Sciatic nerve (tissue), 2 donors: ENCODE results near the gene C20orf141. TPM values are rescaled to one million over a fixed set of nuclear protein-coding genes. Genes with fewer than 3 reads are reported as not detected.
A peak's percentile ranks its signal among the peaks of the same experiment; 100 is the strongest.
"Not testable (repeated sequence)": the region's sequence is repeated elsewhere in the genome, so short reads cannot be mapped to it uniquely, and the experiment has no call there.

ENCODE experiments used
- ATAC-seq: fragments of 200-7000 bp; cut with Tn5 transposase; one replicate; pipeline ENCODE4 v1.9.1; 2020; ENCODE audit warnings: mild to moderate bottlenecking, moderate library complexity
- DNase-seq: peaks from one replicate; pipeline ENCODE4 v3.0.0-alpha.2; 2020; ENCODE audit warnings: low spot score
- intact Hi-C: fragments of 100-400 bp; cut with DNase I; formaldehyde crosslinking; loops from one replicate; pipeline ENCODE4 v1.14.2; 2022
- total RNA-seq: library from RNA; stranded (reverse); fragmentation: NEBNext Ultra II Directional; extraction: Animal tissue kit (Norgen Biotek cat#: 25700); gene quantifications from one replicate; pipeline ENCODE4 v1.2.1, GENCODE V29; 2021
- donor health status: DM: no; HTN: no; CAD: no.
- donor health status: DM: no; HTN: no; CAD: no.

Gene C20orf141
- total RNA-seq, 1 donor from 2014 or later, result not detected

GRCh38 chr20:2816583-2817340 lies 2.0 kb downstream of the C20orf141 start:
- no peak for ATAC-seq
- DNase-seq, result no peak
- intact Hi-C loops, result no loop called here

DNA sequence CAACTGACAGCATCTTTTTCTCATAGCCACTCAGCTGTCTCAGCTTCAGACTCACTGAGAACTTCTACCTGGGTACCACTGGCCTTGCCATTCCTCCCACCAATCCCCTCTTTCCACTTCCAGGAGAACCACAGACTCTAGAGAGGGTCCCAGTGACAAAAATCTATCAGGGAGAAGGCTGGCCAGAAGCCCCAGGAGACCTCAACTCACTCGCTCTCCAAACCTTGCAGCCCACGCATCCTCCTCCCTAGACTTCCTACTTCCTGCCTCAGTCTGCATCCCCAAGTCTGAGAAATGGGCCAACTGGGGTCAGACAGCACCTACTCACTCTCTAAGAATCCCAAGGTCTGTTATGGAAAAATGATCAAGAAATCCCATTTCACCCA lies 2.5 kb downstream of the C20orf141 start:
- ATAC-seq (no peak), DNase-seq (no peak)
- intact Hi-C loops, result no loop called here

DNA sequence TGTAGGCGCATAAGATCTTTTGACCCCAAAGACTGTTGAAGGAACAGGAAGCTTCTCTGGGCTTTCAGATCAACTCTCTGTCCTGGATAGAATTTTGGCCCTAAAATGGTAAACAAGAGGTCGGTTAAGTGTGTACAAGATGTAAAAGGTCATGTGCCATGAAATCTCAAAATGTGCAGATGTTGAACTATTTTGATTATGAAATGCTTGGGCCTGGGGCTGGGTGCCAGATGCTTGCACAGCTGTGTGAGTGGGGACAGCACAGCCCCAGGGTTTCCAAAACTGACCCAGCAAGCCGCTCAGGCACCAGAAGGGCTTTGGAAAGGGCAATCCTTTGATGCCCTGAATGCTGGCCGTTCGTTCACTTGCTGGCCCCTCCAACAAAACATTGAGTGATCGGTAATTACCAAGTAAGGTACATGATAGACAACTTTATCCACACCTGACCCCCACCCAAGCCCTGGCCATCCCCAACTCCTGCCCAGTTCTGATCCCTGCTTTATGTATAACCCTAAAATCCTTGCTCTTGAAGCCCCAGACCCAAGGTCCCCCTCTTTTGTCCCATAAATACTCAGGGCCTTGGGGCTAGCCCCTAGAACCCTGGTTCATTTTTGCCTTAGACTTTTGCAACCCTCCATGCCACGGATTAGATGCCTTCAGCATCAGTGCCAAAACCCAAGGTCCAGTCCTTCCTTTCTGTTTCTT lies 3.3 kb downstream of the C20orf141 start:
- ATAC-seq, result peak; percentile 70
- intact Hi-C loops, result no loop called here
- DNase-seq, result no peak

GRCh38 chr20:2820084-2820895 lies 5.5 kb downstream of the C20orf141 start:
- intact Hi-C loops, result no loop called here
- no peak for ATAC-seq
- DNase-seq, result no peak

GRCh38 chr20:2820896-2821869 lies 6.4 kb downstream of the C20orf141 start:
- intact Hi-C loops, result no loop called here
- ATAC-seq, result peak; percentile 17
- DNase-seq, result no peak

DNA sequence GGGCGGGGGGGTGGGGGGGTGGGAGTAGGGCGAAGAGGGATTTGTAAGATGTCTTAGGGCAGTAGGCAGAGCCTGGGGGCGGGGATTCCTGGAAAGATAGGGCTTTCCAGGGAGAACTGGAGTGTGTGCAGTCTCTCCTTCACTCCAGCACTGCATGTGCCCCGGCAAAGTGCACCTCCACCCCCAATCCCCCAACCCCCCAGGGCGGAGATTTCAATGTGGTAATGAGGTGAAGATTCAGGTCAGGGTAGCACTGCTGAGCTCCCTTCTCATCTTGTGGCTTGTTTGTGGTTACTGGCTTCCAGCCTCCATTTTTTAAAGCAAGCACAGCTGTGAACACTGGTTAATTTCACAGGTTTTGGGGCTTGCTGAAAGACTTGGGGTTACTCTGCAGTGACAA lies 7.3 kb downstream of the C20orf141 start:
- ATAC-seq (peak; percentile 69), DNase-seq (no peak)
- intact Hi-C loops, result no loop called here

DNA sequence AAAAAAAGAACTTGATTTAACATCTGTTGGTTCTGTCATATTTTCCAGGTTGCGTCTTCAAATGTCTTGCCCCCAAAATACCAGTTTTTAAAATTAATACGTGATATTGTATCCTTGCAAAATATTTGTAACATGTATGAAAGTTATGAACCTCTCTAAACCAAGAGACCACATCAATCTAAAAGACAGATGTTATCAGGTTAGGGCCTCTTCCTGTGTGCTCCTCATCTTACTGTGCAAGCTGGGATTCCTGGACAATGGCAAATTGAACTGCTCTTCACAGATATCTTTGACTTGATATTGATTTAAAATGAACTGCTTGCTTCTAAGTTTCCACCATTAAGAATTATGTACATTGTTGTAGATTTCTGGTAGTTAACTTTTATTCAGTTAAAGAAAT lies 11.0 kb downstream of the C20orf141 start:
- DNase-seq, result no peak
- intact Hi-C loops, result no loop called here
- ATAC-seq, result no peak

DNA sequence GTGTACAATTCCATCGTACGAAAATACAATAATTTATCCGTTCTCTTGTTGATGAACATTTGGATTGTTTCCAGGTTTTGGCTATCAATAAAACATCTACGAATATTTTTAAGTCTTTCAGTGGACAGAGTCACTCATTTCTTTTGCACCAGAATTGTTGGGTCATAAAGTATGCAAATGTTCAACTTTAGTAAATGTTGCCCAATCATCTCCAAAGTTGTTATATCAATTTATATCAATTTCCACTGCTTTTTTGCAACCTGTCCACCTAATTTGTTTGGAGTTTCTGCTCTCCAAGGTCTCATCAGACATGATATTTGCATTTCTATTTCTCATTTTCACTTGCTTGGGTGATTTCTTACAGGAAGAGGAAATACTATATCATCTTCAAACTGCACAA lies 11.9 kb downstream of the C20orf141 start:
- DNase-seq (no peak), ATAC-seq (no peak)
- intact Hi-C loops, result no loop called here

- intact Hi-C loops, result no loop called here
- ATAC-seq (no peak), DNase-seq (no peak)
Measured at GRCh38 chr20:2829376-2829775, 14.6 kb downstream of the C20orf141 start.

GRCh38 chr20:2831206-2831605 lies 16.4 kb downstream of the C20orf141 start:
- intact Hi-C loops, DNase-seq, ATAC-seq: not testable (repeated sequence)

- ATAC-seq (no peak), DNase-seq (no peak)
- intact Hi-C loops, result no loop called here
Measured at GRCh38 chr20:2833761-2834160, 19.0 kb downstream of the C20orf141 start.

GRCh38 chr20:2834401-2835110 lies 19.8 kb downstream of the C20orf141 start:
- ATAC-seq (no peak), DNase-seq (no peak)
- intact Hi-C loops, result no loop called here

GRCh38 chr20:2835331-2835796 lies 20.6 kb downstream of the C20orf141 start:
- DNase-seq, result no peak
- ATAC-seq, result no peak
- intact Hi-C loops, result no loop called here

DNA sequence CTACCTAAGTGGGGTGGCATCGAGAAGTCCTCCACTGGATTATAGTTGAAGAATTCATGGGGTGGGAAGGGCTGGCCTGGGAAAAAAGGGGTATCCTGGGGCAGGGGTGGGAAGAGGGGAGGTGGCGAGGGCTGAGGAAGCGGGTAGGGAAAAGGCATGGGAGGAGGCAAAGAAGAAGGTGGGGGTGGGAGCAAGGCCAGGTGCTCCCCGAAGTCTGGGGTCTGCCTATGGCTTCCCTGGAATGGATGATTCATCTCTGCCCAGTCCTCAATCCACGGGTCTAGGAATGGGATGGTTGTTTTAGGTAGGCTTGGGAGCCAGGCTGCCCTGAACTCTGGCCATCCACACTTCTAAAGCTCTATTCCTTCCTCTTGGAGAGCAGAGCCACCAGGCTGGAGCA lies 21.2 kb downstream of the C20orf141 start:
- no peak for DNase-seq
- ATAC-seq, result no peak
- intact Hi-C loops, result no loop called here

- ATAC-seq (no peak), DNase-seq (no peak)
Measured at GRCh38 chr20:2837221-2837960, 22.6 kb downstream of the C20orf141 start.

GRCh38 chr20:2838170-2838797 lies 23.5 kb downstream of the C20orf141 start:
- intact Hi-C loops, result no loop called here
- ATAC-seq (no peak), DNase-seq (no peak)

More at GRCh38 chr20:2837221-2837960, 22.6 kb downstream of the C20orf141 start:
- intact Hi-C loops, result no loop called here
